COLO668 (cell line): ENCODE results near the gene CD163.
"Not testable (repeated sequence)": the region's sequence is repeated elsewhere in the genome, so short reads cannot be mapped to it uniquely, and the experiment has no call there.

Experiments used
- DNase-seq: peaks from one replicate; lab custom pipeline; 2025; ENCODE audit not compliant: unreplicated experiment; lab: John Stamatoyannopoulos, UW

The CD163 gene

GRCh38 chr12:7503686-7504415, at the start of gene CD163:
Gene CD163, minus strand, starts transcription at chr12:7503777. Its CDS starts 87 bp downstream, at chr12:7503690.
- no peak for DNase-seq

- no peak for DNase-seq
Observed at GRCh38 chr12:7542813-7543212, 39.2 kb upstream of the CD163 start.

- DNase-seq: no peak
Observed at GRCh38 chr12:7542046-7542445, 38.5 kb upstream of the CD163 start.

GRCh38 chr12:7514416-7514815, 10.8 kb upstream of the CD163 start:
- DNase-seq: no peak

- no peak for DNase-seq
Observed at GRCh38 chr12:7512553-7512952, 9.0 kb upstream of the CD163 start.

GRCh38 chr12:7509793-7510470, 6.4 kb upstream of the CD163 start:
- DNase-seq: not testable (repeated sequence)

GRCh38 chr12:7502612-7503011, 965 bp downstream of the CD163 start:
- no peak for DNase-seq

GRCh38 chr12:7501031-7501588, 2.5 kb downstream of the CD163 start:
- DNase-seq: no peak

GRCh38 chr12:7499636-7500035, 3.9 kb downstream of the CD163 start:
- no peak for DNase-seq

- DNase-seq: no peak
Observed at GRCh38 chr12:7498809-7499208, 4.8 kb downstream of the CD163 start.

GRCh38 chr12:7497661-7498060, 5.9 kb downstream of the CD163 start:
- DNase-seq: no peak

- DNase-seq: no peak
Observed at GRCh38 chr12:7496451-7496850, 7.1 kb downstream of the CD163 start.

GRCh38 chr12:7495136-7495535, 8.4 kb downstream of the CD163 start:
- DNase-seq: no peak

GRCh38 chr12:7493006-7493405, 10.6 kb downstream of the CD163 start:
- no peak for DNase-seq

- no peak for DNase-seq
Observed at GRCh38 chr12:7486512-7486911, 17.1 kb downstream of the CD163 start.

- no peak for DNase-seq
Observed at GRCh38 chr12:7485095-7485494, 18.5 kb downstream of the CD163 start.

GRCh38 chr12:7483343-7483742, 20.2 kb downstream of the CD163 start:
- no peak for DNase-seq

GRCh38 chr12:7479771-7480170, 23.8 kb downstream of the CD163 start:
- DNase-seq: no peak

GRCh38 chr12:7472060-7472459, 31.5 kb downstream of the CD163 start:
- no peak for DNase-seq

GRCh38 chr12:7460375-7461259, 43.0 kb downstream of the CD163 start:
- peak; percentile 29 for DNase-seq

- no peak for DNase-seq
Observed at GRCh38 chr12:7459973-7460372, 43.6 kb downstream of the CD163 start.
